ENCODE results near the gene LPP.

DNA sequence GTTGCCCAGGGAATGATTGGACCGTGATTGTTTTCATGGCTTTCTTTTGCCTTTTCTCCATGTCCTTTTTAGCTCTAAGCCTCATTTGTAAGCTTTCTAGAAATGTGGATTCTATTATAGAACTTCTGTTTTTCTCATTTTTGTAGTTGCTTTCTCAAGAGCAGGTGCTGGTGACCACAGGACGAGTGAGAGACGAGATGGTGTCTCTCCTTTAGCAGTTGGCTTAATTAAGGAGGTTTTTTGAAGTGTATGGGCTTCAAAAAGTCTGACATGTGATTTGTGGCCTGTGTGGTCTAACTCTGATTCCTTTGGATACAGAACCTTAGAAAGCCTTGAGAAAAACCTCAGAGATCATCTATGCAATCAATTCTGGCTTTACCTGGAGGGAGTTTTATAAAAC, 292.8 kb downstream of the LPP start:
- TF ChIP-seq POLR2A (IDR thresholded peaks at IDR 0.05; ENCODE audit: low read depth, low read length) (no peak), POLR2AphosphoS5 (IDR thresholded peaks at IDR 0.05; ENCODE audit: low read depth, low read length) (no peak), TAF1 (IDR thresholded peaks at IDR 0.05; ENCODE audit: low read depth, low read length) (no peak), SPI1 (IDR thresholded peaks at IDR 0.05; ENCODE audit: low read depth, low read length) (no peak), PAX5 (IDR thresholded peaks at IDR 0.05; ENCODE audit: insufficient read depth, low read length, severe bottlenecking) (no peak)

Data from GM12891 (cell line).